Measurements from ENCODE around the gene CAPZB. TPM values are rescaled to one million over a fixed set of nuclear protein-coding genes. Genes with fewer than 3 reads are reported as not detected.

CAPZB gene
- total RNA-seq, 1 donor from 2014 or later = 217 TPM

- Histone ChIP-seq H3K9me3 (replicated peaks) (no peaks in the 10 kb centered on the region), H3K4me1 (peaks cover 100% of the 10 kb centered on the region), H3K4me3 (no peak overlapping the region), H3K27me3 (ENCODE audit: low read depth) (no peaks in the 10 kb centered on the region), H3K27ac (replicated peaks) (peak overlapping the region; percentile 36), H3K36me3 (peaks cover 11% of the 10 kb centered on the region)
- no peak for DNase-seq
- intact Hi-C loops (cut with micrococcal nuclease) = no loop called here
- TF ChIP-seq, protein P1, sequence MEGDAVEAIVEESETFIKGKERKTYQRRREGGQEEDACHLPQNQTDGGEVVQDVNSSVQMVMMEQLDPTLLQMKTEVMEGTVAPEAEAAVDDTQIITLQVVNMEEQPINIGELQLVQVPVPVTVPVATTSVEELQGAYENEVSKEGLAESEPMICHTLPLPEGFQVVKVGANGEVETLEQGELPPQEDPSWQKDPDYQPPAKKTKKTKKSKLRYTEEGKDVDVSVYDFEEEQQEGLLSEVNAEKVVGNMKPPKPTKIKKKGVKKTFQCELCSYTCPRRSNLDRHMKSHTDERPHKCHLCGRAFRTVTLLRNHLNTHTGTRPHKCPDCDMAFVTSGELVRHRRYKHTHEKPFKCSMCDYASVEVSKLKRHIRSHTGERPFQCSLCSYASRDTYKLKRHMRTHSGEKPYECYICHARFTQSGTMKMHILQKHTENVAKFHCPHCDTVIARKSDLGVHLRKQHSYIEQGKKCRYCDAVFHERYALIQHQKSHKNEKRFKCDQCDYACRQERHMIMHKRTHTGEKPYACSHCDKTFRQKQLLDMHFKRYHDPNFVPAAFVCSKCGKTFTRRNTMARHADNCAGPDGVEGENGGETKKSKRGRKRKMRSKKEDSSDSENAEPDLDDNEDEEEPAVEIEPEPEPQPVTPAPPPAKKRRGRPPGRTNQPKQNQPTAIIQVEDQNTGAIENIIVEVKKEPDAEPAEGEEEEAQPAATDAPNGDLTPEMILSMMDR (IDR thresholded peaks at IDR 0.05; ENCODE audit: borderline replicate concordance) = no peak
Measured at GRCh38 chr1:19480282-19480681, 5.1 kb downstream of the CAPZB start.

- no peak for DNase-seq
- no peak overlapping the region for H3K4me3 ChIP-seq
- no peaks in the 10 kb centered on the region for H3K27me3 ChIP-seq (ENCODE audit: low read depth)
- TF ChIP-seq, protein P1 (IDR thresholded peaks at IDR 0.05; ENCODE audit: borderline replicate concordance) = no peak
- peaks cover 11% of the 10 kb centered on the region for H3K36me3 ChIP-seq
- intact Hi-C loops (cut with micrococcal nuclease) = no loop called here
- no peaks in the 10 kb centered on the region for H3K9me3 ChIP-seq (replicated peaks)
- H3K4me1 ChIP-seq = peaks cover 100% of the 10 kb centered on the region
- peak overlapping the region; percentile 36 for H3K27ac ChIP-seq (replicated peaks)
Measured at GRCh38 chr1:19479351-19480120, 5.8 kb downstream of the CAPZB start.

GRCh38 chr1:19478322-19478721 is 7.0 kb downstream of the CAPZB start:
- Histone ChIP-seq H3K4me3 (no peak overlapping the region), H3K27ac (replicated peaks) (peak overlapping the region; percentile 58), H3K27me3 (ENCODE audit: low read depth) (no peaks in the 10 kb centered on the region), H3K36me3 (peaks cover 12% of the 10 kb centered on the region), H3K9me3 (replicated peaks) (no peaks in the 10 kb centered on the region), H3K4me1 (peaks cover 99% of the 10 kb centered on the region)
- intact Hi-C loops (cut with micrococcal nuclease) = no loop called here
- TF ChIP-seq, protein P1 (IDR thresholded peaks at IDR 0.05; ENCODE audit: borderline replicate concordance) = no peak
- no peak for DNase-seq

DNA sequence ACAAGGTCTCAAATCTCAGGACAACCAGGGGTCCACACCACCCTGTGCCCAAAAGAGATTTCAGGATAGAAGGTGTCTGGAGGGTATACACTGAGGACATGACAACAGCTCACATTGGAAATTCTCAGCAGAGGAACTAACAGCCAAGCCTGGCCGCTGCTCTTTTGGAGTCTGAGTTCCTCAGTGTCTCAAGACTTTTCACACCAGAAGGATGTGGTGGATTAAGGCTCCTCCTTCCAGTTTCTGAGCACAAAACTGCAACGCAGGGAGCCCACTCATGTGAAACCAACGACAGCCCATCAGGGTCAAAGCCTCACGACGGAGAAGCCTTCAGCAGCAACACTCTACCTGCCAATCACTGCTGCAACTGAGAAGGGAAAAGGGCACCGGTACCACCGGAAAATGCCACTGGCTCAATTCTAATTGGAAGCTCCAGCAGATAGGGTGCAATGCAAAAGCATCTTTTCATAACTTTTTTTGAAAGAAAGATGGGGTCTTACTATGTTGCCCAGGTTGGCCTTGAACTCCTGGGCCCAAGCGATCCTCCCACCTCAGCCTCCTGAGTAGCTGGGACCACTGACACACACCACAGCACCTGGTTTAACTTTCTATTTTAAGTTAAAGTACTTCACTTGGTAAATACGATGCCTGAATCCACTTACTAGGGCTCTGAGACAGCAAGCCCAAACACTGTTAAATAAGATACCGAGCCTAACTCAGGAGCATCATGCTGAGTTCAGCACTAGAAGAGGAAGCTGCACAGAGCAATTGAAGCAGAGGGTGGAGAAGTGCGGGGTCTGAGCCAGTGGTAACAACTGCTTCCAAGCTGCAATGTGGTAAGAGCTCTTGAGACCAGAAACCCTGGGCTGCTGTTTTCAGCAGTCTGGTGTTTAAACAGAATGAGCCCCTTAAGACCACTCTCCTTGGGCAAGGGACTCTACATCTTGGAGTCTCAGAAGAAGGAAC is 7.8 kb downstream of the CAPZB start:
- H3K36me3 ChIP-seq = peaks cover 14% of the 10 kb centered on the region
- no peaks in the 10 kb centered on the region for H3K27me3 ChIP-seq (ENCODE audit: low read depth)
- H3K27ac ChIP-seq (replicated peaks) = peak overlapping the region; percentile 58
- TF ChIP-seq, protein P1 (IDR thresholded peaks at IDR 0.05; ENCODE audit: borderline replicate concordance) = no peak
- peaks cover 99% of the 10 kb centered on the region for H3K4me1 ChIP-seq
- no peaks in the 10 kb centered on the region for H3K9me3 ChIP-seq (replicated peaks)
- H3K4me3 ChIP-seq = peak overlapping the region; percentile 1
- no peak for DNase-seq
- intact Hi-C loops (cut with micrococcal nuclease) = no loop called here

DNA sequence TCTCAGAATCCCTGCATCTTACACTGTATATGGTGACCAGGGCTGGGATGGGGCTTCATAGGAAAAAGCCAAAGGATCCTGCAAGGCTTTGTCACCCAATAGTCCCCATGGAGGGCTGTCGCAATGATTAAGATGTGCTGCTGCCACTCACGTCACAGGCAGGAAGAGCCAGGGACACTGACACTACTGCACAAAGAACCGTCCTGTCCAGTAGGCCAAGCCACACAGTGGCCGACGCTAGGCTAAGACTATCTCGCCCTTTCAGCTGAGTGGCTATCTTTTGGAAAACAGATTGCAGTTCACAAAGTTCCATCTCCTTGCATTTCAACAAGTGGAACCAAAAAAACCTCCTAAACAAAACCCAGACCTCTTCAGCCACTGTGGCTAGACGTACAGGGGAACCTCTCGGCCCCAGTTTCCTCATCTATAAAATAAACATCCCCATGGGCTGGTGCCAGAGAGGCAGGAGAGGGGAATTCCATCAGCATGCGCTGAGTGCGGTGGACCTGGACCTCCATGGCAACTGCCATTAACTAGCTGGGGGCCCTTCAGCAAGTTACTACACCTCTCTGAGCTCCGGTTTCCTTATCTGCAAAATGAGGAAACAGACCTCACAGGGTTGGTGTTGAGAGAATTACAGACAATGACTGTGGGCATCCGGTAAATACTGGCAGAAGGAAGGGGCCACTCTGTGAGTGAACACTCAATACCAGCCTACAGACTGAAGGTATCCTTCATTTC is 8.7 kb downstream of the CAPZB start:
- no peaks in the 10 kb centered on the region for H3K27me3 ChIP-seq (ENCODE audit: low read depth)
- TF ChIP-seq, protein P1 (IDR thresholded peaks at IDR 0.05; ENCODE audit: borderline replicate concordance) = no peak
- no peak for DNase-seq
- peak overlapping the region; percentile 58 for H3K27ac ChIP-seq (replicated peaks)
- H3K36me3 ChIP-seq = peaks cover 10% of the 10 kb centered on the region
- H3K4me3 ChIP-seq = peak overlapping the region; percentile 1
- no peaks in the 10 kb centered on the region for H3K9me3 ChIP-seq (replicated peaks)
- intact Hi-C loops (cut with micrococcal nuclease) = no loop called here
- peaks cover 99% of the 10 kb centered on the region for H3K4me1 ChIP-seq
